ENCODE measurements around the gene AARS1.
A peak's percentile ranks its signal among the peaks of the same experiment; 100 is the strongest.

AARS1 gene

DNA sequence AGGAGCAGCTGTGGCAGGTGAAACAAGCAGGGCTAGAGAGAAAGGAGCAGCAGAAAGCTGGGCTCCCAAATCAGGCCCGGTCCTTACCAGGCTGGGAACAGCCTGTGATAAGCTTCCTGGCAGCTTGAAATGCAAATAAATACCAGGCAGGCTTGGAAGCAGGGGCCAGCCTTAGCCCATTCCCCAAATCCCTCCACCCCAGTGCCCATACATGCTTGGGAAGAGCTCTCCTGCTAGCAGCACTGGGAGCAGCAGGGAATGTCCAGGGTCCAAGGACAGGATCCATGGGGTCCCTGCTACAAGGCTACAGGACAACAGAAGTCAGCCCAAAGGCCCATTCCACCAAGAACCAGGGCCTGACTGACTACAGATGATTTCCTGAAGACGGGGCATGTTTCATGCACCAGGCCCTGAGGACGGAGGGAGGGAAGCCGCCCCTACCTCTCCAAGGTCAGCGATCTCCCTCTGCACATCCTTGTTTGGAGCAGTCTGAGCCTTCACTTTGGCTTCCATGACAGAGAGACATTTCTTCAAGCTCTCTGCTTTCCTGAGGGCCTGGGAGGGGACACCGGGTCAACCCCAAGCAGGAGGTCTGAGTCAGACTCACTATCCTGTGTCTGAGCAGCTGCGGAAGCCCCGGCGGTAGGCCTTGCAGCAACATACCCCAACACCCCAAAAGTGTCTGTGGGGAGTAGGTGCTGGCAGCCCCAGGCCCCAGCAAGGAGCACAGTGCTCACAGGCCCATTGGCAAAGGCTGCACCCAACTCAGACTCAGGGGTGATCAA, 34.9 kb downstream of the AARS1 start:
- no peak for TF ChIP-seq TAF1 (IDR thresholded peaks at IDR 0.05; ENCODE audit: low read depth)
- no peak for TF ChIP-seq NFIC (IDR thresholded peaks at IDR 0.05)
- no peak for TF ChIP-seq EGR1 (IDR thresholded peaks at IDR 0.05)
- TF ChIP-seq CREB1 (IDR thresholded peaks at IDR 0.05; ENCODE audit: low read depth), result no peak
- TF ChIP-seq, protein P1, sequence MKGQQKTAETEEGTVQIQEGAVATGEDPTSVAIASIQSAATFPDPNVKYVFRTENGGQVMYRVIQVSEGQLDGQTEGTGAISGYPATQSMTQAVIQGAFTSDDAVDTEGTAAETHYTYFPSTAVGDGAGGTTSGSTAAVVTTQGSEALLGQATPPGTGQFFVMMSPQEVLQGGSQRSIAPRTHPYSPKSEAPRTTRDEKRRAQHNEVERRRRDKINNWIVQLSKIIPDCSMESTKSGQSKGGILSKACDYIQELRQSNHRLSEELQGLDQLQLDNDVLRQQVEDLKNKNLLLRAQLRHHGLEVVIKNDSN (IDR thresholded peaks at IDR 0.05), result no peak
- TF ChIP-seq RAD21 (IDR thresholded peaks at IDR 0.05; ENCODE audit: low read depth), result no peak

DNA sequence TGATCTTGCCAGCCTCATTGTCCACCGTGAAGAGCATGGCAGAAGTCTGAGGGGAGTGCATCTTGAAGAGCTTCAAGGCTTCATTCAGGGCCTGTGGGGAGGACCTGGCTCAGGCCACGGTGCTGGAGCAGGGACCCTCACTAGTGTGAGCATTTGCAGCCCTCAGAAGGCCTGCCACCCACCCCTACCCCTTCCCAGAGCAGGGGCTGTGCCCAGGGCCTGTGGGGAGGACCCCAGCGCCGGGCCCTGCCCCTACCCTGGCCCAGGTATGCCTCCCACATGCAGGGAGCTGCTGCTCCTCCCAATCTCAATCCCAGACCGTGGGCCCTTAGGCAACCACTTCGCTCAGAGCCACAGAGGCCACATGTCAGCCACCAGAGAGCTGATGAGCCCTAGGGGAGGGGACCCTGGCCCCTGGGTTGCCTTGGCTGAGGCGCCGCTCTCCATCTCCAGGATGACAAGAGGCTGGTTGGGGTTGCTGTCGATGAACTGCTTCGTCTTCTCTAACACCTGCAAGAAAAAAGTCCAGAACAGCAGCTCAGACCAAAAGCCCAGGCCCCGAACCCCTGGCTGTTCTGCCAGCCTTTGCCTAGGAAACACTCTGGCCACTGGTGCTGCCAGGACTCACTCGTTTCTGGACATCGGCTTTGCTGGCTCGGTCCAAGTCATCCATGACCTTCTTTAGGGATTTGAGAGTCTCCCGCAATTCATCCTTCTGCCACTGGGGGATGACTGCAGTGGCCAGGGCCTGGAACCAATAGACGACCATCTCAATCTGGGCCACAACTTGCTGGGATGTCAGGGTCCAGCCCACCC, 35.8 kb downstream of the AARS1 start:
- TF ChIP-seq CEBPB (IDR thresholded peaks at IDR 0.05) (no peak), FOXM1 (IDR thresholded peaks at IDR 0.05; ENCODE audit: borderline replicate concordance, low read depth) (no peak), EGR1 (IDR thresholded peaks at IDR 0.05) (no peak)

DNA sequence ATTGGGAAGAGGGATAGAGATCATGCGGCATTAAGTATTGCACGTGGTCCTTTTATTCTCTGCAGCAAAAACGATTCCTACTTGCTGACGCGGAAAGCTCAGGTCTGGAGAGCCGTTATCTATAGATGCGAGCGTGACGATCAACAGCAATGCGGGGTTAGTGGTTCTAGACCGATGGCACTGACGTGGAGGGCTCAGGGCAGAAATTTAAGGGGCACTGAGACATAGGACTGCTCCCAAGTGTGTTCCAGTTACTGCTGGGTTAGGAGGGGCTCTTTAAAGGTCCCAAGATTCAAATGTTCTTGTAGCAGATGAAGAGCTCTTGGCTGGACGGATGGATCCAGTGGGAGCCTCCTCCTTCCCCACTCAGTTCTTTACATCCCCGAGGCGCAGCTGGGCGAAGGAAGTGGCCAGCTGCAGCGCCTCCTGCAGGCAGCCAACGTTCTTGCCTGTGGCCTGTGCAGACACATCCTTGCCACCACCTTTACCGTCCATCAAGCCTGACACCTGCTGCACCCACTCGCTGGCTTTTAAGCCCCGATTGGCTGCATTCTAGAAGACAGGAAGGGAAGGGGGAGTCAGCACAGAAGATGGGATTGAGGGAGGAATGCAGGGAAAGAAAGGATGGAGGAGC, 36.8 kb downstream of the AARS1 start:
- TF ChIP-seq FOXM1 (IDR thresholded peaks at IDR 0.05; ENCODE audit: borderline replicate concordance, low read depth) (no peak), ZBTB7A (IDR thresholded peaks at IDR 0.05; ENCODE audit: low read depth) (no peak), NFIC (IDR thresholded peaks at IDR 0.05) (no peak), YY1 (IDR thresholded peaks at IDR 0.05; ENCODE audit: low read depth) (no peak), CREB1 (IDR thresholded peaks at IDR 0.05; ENCODE audit: low read depth) (no peak), TCF12 (IDR thresholded peaks at IDR 0.05; ENCODE audit: low read depth) (no peak), CEBPB (IDR thresholded peaks at IDR 0.05) (no peak), EGR1 (IDR thresholded peaks at IDR 0.05) (no peak), TEAD4 (IDR thresholded peaks at IDR 0.05) (no peak), EP300 (IDR thresholded peaks at IDR 0.05; ENCODE audit: borderline replicate concordance) (no peak)
- TF ChIP-seq, protein P2, sequence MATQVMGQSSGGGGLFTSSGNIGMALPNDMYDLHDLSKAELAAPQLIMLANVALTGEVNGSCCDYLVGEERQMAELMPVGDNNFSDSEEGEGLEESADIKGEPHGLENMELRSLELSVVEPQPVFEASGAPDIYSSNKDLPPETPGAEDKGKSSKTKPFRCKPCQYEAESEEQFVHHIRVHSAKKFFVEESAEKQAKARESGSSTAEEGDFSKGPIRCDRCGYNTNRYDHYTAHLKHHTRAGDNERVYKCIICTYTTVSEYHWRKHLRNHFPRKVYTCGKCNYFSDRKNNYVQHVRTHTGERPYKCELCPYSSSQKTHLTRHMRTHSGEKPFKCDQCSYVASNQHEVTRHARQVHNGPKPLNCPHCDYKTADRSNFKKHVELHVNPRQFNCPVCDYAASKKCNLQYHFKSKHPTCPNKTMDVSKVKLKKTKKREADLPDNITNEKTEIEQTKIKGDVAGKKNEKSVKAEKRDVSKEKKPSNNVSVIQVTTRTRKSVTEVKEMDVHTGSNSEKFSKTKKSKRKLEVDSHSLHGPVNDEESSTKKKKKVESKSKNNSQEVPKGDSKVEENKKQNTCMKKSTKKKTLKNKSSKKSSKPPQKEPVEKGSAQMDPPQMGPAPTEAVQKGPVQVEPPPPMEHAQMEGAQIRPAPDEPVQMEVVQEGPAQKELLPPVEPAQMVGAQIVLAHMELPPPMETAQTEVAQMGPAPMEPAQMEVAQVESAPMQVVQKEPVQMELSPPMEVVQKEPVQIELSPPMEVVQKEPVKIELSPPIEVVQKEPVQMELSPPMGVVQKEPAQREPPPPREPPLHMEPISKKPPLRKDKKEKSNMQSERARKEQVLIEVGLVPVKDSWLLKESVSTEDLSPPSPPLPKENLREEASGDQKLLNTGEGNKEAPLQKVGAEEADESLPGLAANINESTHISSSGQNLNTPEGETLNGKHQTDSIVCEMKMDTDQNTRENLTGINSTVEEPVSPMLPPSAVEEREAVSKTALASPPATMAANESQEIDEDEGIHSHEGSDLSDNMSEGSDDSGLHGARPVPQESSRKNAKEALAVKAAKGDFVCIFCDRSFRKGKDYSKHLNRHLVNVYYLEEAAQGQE (IDR thresholded peaks at IDR 0.05; ENCODE audit: low read depth), result no peak
- TF ChIP-seq, protein P3, sequence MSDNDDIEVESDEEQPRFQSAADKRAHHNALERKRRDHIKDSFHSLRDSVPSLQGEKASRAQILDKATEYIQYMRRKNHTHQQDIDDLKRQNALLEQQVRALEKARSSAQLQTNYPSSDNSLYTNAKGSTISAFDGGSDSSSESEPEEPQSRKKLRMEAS (IDR thresholded peaks at IDR 0.05), result no peak

DNA sequence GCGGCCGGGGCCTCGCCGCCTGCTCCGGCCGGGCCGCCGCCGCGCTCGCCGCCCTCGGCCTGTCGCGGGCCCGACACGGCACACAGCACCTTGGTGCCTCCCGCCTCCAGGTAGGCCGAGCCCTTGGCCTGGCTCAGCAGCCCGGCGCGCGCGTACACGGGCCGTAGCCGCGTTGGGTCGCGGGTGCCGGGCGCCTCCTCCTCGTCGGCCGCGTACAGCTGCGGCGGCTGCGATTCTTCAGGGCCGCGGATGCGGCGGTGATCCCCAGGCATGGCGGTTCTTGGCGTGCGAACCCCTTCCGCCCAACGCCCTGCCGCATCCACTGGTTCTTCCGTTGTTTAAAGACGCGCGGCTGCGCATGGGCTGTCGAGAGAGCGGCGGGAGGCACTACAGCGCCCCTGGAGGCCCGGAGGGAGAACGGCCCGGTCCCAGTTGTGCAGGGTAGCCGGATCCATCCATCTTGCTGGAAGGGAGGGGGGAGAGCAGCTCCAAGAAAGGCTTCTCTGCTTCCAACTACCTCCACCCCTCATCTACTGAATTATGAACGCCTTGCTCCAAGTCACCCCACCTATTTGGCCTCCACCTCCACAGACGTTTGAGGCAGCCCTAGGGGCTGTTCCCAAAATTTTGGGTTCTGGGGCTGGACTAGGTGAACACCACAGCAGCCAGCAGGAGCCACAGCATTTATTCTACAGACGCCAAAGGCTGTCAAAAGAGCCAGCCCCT, 37.5 kb downstream of the AARS1 start, which contains the start of gene EXOSC6:
Gene EXOSC6, minus strand, starts transcription at position 312 of the 726 bp plus-strand sequence. Its CDS starts 40 bp downstream, at position 272.
- TF ChIP-seq CEBPB (IDR thresholded peaks at IDR 0.05), result no peak
- peak; percentile 78 for TF ChIP-seq TAF1 (IDR thresholded peaks at IDR 0.05; ENCODE audit: low read depth)
- no peak for TF ChIP-seq RAD21 (IDR thresholded peaks at IDR 0.05; ENCODE audit: low read depth)
- TF ChIP-seq, protein P1 (IDR thresholded peaks at IDR 0.05), result 0 out of 2 replicates have a peak, but pooled peaks have one; percentile 5
- peak; percentile 18; the same call in 1 of the 2 replicates for TF ChIP-seq TEAD4 (IDR thresholded peaks at IDR 0.05)
- TF ChIP-seq ZBTB7A (IDR thresholded peaks at IDR 0.05; ENCODE audit: low read depth), result no peak
- no peak; the same call in 1 of the 2 replicates for TF ChIP-seq FOXM1 (IDR thresholded peaks at IDR 0.05; ENCODE audit: borderline replicate concordance, low read depth)
- peak; percentile 53; the same call in 1 of the 2 replicates for TF ChIP-seq TCF12 (IDR thresholded peaks at IDR 0.05; ENCODE audit: low read depth)
- TF ChIP-seq CREB1 (IDR thresholded peaks at IDR 0.05; ENCODE audit: low read depth), result no peak
- TF ChIP-seq, protein P2 (IDR thresholded peaks at IDR 0.05; ENCODE audit: low read depth), result no peak
- TF ChIP-seq YY1 (IDR thresholded peaks at IDR 0.05; ENCODE audit: low read depth), result peak; percentile 87
- TF ChIP-seq EP300 (IDR thresholded peaks at IDR 0.05; ENCODE audit: borderline replicate concordance), result peak; percentile 8; the same call in 1 of the 2 replicates
- TF ChIP-seq, protein P3 (IDR thresholded peaks at IDR 0.05), result peak; percentile 85
- TF ChIP-seq NFIC (IDR thresholded peaks at IDR 0.05), result peak; percentile 42; the same call in 1 of the 2 replicates

Measured in Ishikawa (cell line).